ENCODE measurements around the gene RFPL3.
"Not testable (repeated sequence)": the region's sequence is repeated elsewhere in the genome, so short reads cannot be mapped to it uniquely, and the experiment has no call there.

RFPL3 gene

DNA sequence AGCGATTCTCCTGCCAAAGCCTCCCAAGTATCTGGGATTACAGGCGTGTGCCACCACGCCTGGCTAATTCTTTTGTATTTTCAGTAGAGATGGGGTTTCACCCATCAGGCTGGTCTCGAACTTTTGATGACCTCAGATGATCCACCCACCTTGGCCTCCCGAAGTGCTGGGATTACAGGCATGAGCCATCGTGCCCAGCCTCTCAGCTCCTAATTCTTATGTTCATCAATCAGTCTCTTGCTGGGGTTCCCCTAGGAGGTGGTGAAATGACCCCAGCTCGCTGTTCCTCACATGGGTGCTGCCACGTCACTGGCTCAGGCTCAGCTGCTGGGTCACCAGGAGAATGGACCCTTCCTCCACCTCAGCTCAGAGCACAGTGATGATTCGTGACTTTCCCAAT lies at the start of gene RFPL3:
Gene RFPL3 (plus strand): TSS at position 301 of the 400 bp plus-strand sequence. CDS start 205 bp downstream, outside the sequence.
- DNase-seq = not testable (repeated sequence)

DNA sequence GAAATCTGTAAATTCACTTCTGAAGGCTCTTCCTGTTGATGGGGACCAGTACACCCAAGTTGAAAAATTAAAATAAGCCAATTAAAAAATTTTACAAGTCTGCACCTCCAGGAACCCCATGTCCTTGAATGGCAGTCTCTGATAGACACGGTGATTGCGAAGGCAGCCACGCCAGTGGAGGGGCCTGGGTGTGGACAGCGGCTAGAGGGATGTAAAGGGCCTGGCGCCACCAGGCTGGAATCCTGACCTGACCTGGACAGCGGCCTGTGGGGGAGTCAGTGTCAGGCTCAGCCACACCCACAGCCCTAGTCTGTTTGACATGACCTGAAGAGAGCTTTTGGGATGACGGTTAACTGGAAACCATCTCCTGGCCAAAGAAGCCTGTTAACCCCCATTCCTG lies 49.5 kb upstream of the RFPL3 start:
- no peak for DNase-seq

DNA sequence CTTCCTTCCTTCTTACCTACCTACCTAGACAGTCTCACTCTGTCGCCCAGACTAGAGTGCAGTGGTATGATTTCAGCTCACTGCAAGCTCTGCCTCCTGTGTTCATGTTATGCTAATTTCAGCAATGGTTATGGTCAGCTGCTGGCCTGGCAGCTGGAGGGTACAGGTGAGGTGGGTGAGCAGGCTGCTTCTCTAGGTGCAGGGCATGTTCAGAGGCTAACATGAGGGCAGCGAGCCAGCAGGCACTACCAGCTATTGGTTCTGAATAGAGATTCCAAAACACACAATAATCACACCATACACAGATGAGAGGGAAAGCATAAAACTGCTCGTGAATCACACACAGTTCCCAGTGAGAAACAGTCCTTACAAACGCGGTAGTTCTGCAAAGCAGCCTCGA lies 48.7 kb upstream of the RFPL3 start:
- DNase-seq = no peak

DNA sequence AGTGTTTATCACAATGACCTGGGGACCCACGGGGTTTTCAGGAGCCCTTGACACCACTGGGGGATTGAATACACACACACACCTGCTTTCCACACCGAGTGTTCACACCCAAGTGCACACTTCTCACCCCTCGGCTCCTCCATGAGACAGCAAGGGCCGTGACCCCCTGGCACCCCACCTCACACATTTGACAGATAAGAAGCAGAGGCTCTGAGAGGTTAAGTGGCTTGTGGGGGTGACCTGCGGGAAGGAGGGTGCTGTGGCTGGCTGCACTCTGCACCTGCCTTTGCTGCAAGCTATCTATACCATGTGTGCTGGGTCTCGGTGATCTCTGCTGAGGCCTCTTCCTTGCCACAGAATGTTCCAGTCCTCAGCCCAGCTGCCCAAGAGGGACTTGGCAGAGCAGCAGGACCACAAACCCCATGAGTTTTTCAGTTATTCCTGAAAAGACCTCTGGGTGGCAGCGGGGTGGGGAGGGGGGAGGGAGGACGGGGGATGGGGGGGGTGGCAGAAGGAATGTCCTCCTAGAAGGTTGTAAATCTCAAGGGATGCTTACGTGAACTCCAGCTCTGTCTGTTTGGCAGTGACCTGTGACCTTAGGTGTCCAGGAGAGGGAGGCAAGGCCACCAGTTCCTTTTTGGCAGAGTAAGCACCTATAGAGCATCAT lies 47.9 kb upstream of the RFPL3 start:
- DNase-seq = no peak

- no peak for DNase-seq
These were observed 46.9 kb upstream of the RFPL3 start for GRCh38 chr22:32310777-32311176.

DNA sequence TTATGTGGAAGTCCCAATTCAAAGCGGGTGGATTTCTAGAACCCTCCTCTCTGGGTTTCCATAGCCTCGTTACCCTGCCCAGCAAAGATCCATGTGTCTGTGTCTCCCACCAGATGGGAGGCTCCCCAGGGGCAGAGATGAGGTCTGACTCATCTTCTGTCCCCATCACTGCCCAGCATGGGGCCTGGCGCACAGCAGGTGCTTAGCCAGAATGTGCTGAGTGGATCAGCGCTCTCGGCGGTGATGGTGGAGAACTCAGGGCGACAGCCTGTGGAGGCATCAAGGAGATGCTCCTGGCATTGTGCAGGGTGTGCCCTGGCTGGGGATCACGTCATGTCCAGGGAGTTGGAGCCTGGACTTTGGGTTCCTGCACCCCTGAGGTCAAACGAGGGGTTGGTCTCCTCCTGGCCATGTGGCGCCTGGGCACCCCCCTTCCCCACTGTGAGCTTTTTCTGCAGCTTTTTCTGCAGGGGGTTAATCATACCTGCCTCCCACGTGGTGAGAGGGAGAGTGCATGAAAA lies 46.1 kb upstream of the RFPL3 start:
- DNase-seq = no peak

DNA sequence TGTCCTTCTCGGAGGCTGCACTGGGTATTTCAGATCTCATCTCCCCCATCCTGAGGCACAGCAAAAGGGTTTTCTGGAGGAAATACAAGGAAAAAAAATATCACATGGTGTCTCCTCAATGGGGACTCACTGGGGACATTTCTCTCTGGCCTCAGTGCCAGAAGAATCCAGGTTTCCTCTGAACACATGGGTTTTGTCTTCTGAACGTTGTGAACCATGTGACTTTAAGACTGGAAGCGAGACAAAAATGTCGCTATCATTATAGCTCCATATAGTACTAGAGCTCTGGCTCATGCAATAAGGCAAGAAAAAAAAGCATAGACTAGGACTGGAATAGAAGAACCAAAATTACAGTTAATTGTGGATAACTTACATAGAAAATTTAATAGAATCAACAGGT lies 44.9 kb upstream of the RFPL3 start:
- no peak for DNase-seq

DNA sequence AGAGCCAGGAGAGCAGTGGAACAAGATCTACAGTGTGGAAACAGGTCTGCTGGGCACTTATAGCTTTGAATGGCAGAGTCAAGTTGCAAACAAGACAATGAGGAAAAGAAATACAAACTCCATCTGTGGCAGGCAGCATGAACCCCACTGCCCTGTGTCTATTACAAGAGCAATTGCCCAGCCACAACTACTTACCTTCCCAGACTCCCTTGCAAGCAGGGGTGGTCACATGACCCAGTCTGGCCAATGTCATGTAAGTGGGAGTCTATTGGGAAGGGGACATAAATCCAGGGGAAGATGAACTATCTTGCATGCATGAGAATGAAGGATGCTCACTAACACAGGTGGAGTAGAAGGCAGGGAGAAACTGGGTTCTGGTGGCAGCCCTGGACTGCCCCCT lies 44.1 kb upstream of the RFPL3 start:
- DNase-seq = no peak

DNA sequence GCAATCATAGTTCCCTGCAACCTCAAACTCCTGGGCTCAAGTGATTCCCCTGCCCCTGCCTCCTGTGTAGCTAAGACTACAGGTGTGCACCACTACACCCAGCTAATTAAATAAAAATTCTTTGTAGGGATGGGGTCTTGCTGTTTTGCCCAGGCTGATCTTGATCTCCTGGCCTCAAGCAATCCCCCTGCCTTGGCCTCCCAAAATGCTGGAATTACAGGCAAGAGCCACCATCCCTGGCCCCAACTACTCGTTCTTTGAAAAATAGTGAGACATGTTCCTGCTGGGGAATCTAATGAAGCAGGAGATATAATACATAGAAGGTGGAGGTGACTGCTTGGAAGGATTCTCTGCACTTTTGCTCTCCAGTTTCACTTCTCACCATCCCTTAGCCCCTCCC lies 40.1 kb upstream of the RFPL3 start:
- DNase-seq = no peak

DNA sequence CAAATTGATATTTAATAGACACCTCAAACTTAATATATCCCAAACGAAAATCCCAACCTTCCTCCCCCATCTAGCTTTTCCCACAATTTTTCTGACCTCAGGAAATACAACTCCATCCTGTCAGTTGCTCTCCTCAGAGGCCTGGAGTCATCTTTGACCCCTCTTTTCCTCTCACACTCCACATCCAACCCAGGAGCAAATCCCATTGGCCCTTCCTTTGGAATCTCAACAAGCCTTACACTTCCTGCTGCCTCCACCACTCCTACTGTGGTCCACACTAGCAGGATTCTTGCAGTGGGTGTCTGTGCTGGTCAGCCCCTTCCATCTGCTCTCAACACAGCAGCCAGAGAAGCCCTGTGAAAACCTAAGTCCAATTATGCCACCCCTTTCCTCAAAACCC lies 39.3 kb upstream of the RFPL3 start:
- no peak for DNase-seq

DNA sequence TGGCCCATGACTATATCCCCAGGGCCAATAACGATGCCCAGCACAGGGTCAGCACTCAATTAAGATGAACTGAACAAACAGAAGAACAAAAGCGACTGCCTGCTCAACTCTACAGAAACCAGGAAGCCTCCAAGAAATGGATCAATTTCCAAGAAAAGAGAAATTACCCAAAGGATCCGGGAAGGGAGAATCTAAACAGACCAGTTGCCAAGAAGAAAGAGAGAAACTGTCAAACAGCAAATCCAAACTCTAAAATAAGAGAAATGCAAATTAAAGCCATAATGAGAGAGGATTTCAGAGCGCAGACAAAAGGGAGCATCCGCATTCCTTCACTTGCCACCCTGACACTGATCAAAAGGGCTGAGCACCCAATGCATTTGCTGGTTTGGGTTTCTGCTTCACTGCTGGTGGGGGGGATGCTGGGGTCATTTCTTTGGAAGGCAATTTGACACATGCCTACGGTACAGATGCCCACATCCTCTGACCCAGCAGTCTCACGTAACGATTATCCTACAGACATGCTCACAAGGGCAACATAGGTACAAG lies 37.7 kb upstream of the RFPL3 start:
- DNase-seq = no peak

DNA sequence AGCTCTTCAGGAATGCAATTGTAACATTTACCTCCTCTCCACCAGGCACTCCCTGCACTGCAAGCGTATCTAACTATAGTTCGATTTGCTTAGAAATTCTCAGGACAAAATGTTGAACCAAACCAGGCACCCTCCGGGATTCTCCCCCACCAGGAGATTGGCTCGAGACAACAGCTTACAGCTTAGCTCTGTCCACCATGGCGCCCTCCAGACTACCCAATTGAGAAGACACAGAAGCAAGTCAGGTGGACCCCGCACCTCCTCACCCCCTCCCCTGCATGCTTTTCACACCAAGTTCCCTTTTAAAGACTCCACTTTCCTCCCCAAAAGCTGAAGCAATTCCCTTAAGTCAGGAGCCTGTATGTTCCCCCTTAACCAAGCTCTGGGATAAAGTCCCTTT lies 34.7 kb upstream of the RFPL3 start:
- DNase-seq = no peak

DNA sequence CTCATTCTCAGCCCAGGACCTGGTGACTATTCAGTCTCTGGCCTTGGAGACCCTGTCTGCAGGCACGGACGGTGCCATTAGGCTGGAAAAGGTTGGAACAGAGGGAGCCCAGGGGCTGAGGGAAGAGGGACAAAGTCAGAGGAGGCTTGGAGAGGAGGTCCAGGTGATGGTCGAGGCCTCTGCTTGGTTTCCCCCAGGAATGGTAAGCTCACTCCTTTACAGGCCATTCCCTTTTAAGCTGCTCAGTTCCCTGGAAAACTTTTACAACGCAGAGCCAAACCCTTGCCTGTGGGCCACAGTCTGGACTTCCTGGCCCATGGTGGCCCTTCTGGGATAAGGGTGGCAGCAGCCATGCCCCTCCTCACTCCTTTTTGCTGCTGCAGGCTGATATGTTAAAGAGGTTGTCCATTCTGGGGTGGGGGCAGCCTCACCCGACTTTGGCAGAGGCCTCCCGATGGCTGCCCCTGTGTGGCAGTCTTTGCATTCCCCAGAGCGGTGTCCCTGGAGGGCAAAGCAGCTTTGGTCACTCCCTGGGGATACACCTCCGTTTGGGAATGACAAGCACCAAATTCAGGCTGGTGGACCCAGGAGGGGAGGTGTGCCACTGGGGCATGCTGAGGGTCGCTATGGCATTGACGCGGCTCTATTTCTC lies 34.0 kb upstream of the RFPL3 start:
- DNase-seq = no peak

GRCh38 chr22:32324505-32325415 lies 32.9 kb upstream of the RFPL3 start:
- DNase-seq = no peak

GRCh38 chr22:32325416-32325801 lies 32.3 kb upstream of the RFPL3 start:
- peak; percentile 12 for DNase-seq

DNA sequence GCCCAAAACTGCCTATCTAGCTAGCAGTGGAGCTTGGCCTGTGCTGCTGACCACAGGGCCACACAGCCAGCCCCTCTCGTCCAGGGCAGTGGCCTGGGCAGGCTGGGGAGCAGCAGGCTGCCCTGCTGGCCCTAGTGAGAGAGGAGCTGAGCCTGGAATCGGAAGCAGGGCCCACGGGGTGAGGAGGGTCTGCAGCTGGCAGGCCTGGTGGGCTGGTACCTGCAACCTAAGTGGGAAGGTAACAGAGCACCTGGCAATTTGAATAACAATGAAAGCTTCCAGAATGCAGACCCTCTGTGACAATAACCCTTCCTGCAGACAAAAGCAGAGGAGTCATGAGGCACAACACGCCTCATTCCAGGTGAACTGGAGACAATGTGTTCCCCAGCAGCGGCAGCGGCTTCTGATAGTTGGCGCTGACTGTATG lies 31.8 kb upstream of the RFPL3 start:
- no peak for DNase-seq

GRCh38 chr22:32326647-32327046 lies 31.0 kb upstream of the RFPL3 start:
- DNase-seq = no peak

GRCh38 chr22:32327066-32327465 lies 30.6 kb upstream of the RFPL3 start:
- DNase-seq = peak; percentile 0

DNA sequence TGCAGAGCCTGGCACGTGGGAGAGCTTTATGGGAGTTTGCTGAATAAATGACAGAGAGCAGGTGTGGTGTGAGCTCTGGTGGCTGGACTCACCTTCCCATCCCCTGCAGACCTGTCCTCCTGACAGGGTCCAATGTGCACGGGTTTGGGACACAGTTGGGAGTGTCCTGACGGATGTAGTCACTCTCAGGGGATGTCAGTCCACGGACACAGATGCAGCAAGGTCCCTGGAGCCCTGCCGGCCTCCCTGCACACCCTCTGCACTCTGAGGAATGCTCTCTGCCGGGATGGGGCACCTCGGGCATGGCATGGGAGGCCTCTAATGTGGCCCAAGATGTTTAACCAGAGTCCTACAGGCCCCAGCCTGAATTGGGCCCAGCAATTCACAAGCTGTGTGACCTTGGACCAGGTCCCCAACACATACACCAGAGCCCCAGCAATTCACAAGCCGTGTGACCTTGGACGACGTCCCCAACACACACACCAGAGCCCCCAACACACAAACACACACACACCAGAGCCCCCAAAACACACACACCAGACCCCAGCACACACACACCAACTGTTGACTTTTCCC lies 30.0 kb upstream of the RFPL3 start:
- DNase-seq = no peak

DNA sequence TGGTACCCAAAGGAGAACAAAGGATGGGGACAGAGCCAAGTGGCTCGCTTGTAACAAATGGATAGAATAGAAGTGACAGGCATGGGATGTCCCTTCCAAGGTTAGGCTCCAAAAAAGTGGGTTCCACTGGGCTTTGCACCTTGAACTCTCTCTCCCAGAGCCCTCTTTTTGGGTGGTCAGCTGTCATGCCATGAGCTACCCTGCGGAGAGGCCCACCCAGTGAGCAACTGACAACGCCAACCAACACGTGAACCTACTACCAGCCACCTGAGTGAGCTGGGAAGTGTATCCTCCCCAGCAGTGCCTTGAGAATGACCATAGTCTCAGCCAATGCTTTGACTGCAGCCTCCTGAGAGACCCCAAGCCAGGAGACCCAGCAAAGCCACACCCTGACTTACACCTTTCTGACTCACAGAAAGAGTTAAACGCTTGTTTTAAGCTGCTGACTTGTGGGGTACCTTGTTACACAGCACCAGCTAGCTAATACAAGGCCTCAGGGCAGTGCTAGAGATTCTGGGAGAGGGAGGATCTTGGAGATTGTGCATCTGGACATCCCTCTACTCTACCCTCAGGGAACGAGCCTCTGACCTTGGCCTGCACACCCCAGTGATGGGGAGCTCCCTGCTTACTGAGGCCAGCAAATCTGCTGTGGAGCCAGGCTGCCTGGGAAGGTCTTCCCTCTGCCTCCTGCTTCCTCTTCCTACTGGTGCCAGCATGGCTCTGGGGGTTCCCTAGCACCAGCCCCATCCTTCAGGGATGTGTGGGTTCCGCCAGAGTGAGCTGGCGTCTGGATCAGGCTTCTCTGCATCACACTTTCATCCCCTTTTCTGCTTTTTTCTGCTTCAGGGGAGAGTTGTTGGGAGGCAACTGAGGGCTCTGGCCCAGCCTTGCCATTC lies 29.1 kb upstream of the RFPL3 start:
- DNase-seq = no peak

GRCh38 chr22:32329202-32329645 lies 28.4 kb upstream of the RFPL3 start:
- no peak for DNase-seq

Measured in NCI-H1105 treated with DMSO at 0.1 percent for 48 hours (cell line).